Endothelial cell (in vitro differentiated cells): ENCODE results near the gene FIG4. TPM values are rescaled to one million over a fixed set of nuclear protein-coding genes. Genes with fewer than 3 reads are reported as not detected.

Source experiments
- DNase-seq: peaks from one replicate; pipeline ENCODE4 v3.0.0; 2021; ENCODE audit warnings: low spot score
- H3K27ac Mint-ChIP-seq: one replicate; pipeline ENCODE4 v1.8.0; 2021; ENCODE audit warnings: mixed read lengths, inconsistent platforms; ENCODE audit not compliant: unreplicated experiment
- H3K27me3 Mint-ChIP-seq: one replicate; pipeline ENCODE4 v1.8.0; 2021; ENCODE audit warnings: mild to moderate bottlenecking, moderate library complexity, mixed read lengths, inconsistent platforms; ENCODE audit not compliant: unreplicated experiment
- H3K36me3 Mint-ChIP-seq: one replicate; pipeline ENCODE4 v1.8.0; 2021; ENCODE audit warnings: mild to moderate bottlenecking, low read depth, mixed read lengths, inconsistent platforms; ENCODE audit not compliant: unreplicated experiment
- H3K4me1 Mint-ChIP-seq: one replicate; pipeline ENCODE4 v1.8.0; 2021; ENCODE audit warnings: mild to moderate bottlenecking, mixed read lengths, inconsistent platforms; ENCODE audit not compliant: unreplicated experiment
- H3K4me3 Mint-ChIP-seq: one replicate; pipeline ENCODE4 v1.8.0; 2021; ENCODE audit warnings: mild to moderate bottlenecking, mixed read lengths, inconsistent platforms; ENCODE audit not compliant: unreplicated experiment
- H3K9me3 Mint-ChIP-seq: one replicate; pipeline ENCODE4 v1.8.0; 2021; ENCODE audit warnings: mixed read lengths, inconsistent platforms; ENCODE audit not compliant: unreplicated experiment
- CTCF ChIP-seq: fragments of 200-600 bp; sonication (generic); IDR thresholded peaks from one replicate; pipeline ENCODE4 v1.5.0; 2021; ENCODE audit warnings: antibody characterized with exemption; ENCODE audit not compliant: unreplicated experiment
- total RNA-seq: library from RNA; stranded (reverse); fragmentation: NEBNext Ultra II Directional; extraction: Animal tissue kit (Norgen Biotek cat#: 25700); gene quantifications from one replicate; pipeline ENCODE4 v1.2.1, GENCODE V29; 2021; ENCODE audit not compliant: unreplicated experiment

FIG4 gene
- total RNA-seq, 1 donor from 2014 or later, result 9.2 TPM

DNA sequence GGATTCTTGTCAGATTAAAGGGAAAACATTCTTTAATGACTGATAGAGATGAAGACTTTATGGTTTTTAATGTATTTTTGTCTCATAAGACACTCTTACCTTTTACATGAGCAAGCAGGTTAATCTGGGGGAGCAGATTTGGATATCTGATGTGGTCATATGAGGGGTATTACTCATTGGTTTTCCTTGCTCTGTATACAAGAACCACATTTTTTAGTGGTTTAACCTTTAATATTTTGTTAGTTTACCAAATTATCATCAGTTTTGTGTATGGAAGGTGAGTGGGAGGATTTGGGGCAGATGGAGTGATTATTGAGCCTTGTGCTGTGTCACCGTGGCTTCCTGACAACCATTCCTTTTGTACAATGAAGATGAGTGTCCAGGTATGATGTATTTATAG is 112.9 kb downstream of the FIG4 start:
- Mint-ChIP-seq H3K27ac (no peak overlapping the region), H3K27me3 (no peaks in the 10 kb centered on the region), H3K36me3 (no peaks in the 10 kb centered on the region), H3K9me3 (no peaks in the 10 kb centered on the region), H3K4me1 (peaks cover 3% of the 10 kb centered on the region), H3K4me3 (no peak overlapping the region)
- no peak for DNase-seq
- TF ChIP-seq CTCF, result no peak

DNA sequence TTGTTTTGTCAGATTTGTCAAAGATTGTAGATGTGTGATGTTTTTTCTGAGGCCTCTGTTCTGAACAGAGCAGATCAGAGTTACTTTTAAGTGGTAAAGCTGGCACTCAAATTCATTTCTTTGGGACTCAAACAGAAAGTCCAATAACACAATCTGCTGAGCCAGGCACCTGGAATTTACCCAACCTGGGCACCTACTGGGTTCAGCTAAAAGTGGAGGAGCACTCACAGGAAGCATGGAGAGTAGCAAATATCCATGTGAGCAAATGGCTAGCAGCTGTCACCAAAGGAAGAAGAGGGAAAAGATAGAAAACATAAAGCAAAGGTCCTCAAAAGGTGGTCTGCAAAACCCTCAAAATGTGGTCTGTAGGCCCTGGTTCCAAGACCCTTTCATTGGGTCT is 116.8 kb downstream of the FIG4 start:
- peaks cover 15% of the 10 kb centered on the region for H3K4me1 Mint-ChIP-seq
- no peak overlapping the region for H3K4me3 Mint-ChIP-seq
- H3K27me3 Mint-ChIP-seq, result no peaks in the 10 kb centered on the region
- no peak for DNase-seq
- H3K9me3 Mint-ChIP-seq, result no peaks in the 10 kb centered on the region
- no peak overlapping the region for H3K27ac Mint-ChIP-seq
- no peak for TF ChIP-seq CTCF
- no peaks in the 10 kb centered on the region for H3K36me3 Mint-ChIP-seq

DNA sequence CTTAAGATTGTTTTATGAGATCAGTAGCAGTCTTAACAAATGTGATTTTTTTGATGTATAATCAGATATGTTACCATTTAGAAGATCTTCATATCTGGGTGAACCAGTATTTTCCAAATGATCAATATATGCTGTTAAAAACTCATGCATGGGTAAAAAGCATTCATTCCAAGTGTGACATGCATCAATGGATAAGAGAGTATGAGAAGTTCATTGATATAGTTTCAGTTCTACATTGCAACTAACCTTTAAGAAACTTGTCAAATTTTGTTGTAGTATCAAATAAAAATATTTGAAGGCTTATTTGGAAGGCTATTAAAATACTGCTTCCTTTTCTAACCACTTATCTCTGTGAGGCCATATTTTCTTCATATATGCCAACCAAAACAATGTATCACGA is 117.7 kb downstream of the FIG4 start:
- H3K36me3 Mint-ChIP-seq, result no peaks in the 10 kb centered on the region

DNA sequence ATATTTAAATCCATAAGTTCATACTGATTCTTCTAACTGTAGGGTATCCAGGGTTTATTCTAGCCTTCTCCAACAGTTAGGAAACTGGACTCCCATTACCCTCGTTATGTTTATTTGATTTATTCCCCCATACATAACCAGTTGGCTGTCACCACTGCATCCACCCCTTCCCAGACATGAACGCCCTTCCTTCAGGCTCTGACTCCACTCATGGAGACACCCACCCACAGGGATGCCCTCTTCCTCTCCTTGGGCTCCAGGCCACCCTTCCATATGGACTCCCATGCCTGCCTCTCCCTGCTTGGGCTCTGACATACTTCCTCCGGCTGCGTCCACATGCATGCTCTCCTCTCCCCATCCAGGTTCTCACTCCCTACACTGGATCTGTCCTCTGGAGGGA is 124.0 kb downstream of the FIG4 start:
- no peaks in the 10 kb centered on the region for H3K9me3 Mint-ChIP-seq
- TF ChIP-seq CTCF, result no peak

More for the DNA sequence above, 117.7 kb downstream of the FIG4 start:
- Mint-ChIP-seq H3K27me3 (no peaks in the 10 kb centered on the region), H3K27ac (no peak overlapping the region), H3K4me3 (no peak overlapping the region), H3K4me1 (peaks cover 12% of the 10 kb centered on the region), H3K9me3 (no peaks in the 10 kb centered on the region)
- no peak for DNase-seq
- TF ChIP-seq CTCF, result no peak

DNA sequence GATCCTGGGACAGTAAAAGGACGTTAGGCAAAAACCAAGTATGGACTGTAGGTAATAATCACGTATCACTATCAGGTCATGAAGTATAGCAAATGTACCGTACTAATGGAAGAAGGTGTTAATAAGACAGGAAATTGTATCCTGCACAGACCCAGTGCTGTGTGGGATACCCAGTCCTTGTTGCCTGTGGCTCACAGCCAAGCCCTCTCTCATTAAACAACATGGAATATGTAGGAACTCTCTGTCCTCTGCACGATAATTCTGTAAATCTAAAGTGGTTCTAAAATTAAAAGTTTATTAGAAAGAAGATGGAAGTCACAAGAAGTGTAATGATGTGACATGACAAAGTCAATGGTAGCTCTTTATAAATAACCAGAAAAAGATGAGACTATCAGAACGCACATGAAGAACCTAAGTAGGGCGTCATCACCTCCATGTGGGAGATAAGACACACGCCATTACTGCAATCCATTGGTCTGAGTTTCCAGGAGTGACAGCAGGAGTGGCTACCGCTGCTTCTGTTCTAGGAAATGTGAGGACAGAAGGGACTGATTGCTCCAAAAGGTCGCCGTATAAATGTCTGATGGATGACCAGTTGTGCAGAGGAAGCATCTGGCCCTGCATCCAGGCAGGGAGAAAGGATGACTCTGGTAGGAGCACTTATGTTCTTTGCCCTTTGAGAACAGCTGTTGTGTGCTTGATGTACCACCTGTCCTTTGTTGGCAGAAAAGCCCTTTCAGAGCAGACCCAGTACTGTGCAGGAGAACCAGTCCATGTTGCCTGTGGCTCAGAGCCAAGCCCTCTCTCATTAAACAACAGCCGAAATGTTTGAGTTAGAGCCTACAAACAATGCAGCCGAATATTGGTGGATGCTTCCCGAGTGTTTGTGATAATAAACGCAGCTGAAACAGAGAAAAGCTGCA is 125.6 kb downstream of the FIG4 start:
- TF ChIP-seq CTCF, result no peak
- no peaks in the 10 kb centered on the region for H3K36me3 Mint-ChIP-seq
- no peak overlapping the region for H3K4me3 Mint-ChIP-seq
- H3K27ac Mint-ChIP-seq, result no peak overlapping the region
- no peak for DNase-seq
- peaks cover 18% of the 10 kb centered on the region for H3K4me1 Mint-ChIP-seq
- no peaks in the 10 kb centered on the region for H3K9me3 Mint-ChIP-seq
- peaks cover 1% of the 10 kb centered on the region for H3K27me3 Mint-ChIP-seq

More for the DNA sequence above, 124.0 kb downstream of the FIG4 start:
- Mint-ChIP-seq H3K27ac (no peak overlapping the region), H3K27me3 (no peaks in the 10 kb centered on the region), H3K4me3 (no peak overlapping the region), H3K4me1 (peaks cover 12% of the 10 kb centered on the region), H3K36me3 (no peaks in the 10 kb centered on the region)
- DNase-seq, result no peak
